HEK293 (cell line): ENCODE data around the gene CYBRD1.
A peak's percentile ranks its signal among the peaks of the same experiment; 100 is the strongest.

ENCODE experiments used
- CTCF ChIA-PET: fragments of 350-600 bp; formaldehyde crosslinking; extraction: SDS; loops from one replicate; lab custom pipeline; 2021; ENCODE audit warnings: antibody characterized with exemption; lab: Yijun Ruan, JAX
- POLR2A ChIA-PET: fragments of 300-600 bp; formaldehyde crosslinking; extraction: SDS; loops from one replicate; lab custom pipeline; 2020; ENCODE audit warnings: antibody characterized with exemption, inconsistent platforms; lab: Yijun Ruan, JAX
- H3K27ac ChIP-seq: fragments of 200-500 bp; sonication (Bioruptor generic); 2 replicates; pipeline ENCODE4 v1.5.1; 2014; ENCODE audit warnings: low read depth, low read length, control low read depth, inconsistent platforms; ENCODE audit errors: extremely low read depth
- H3K36me3 ChIP-seq, 2 experiments: fragments of 200-500 bp in 1 of 2; sonication (Bioruptor generic) in 1 of 2; 1 replicate in 1 of 2; 2 replicates in 1 of 2; pipeline ENCODE4 v1.5.1; 2014 to 2017; ENCODE audit warnings: inconsistent platforms in 2 of 2, low read length in 2 of 2; ENCODE audit not compliant: control insufficient read depth in 2 of 2, insufficient read depth in 1 of 2
- H3K4me1 ChIP-seq: fragments of 200-500 bp; sonication (Bioruptor generic); 2 replicates; pipeline ENCODE4 v1.5.1; 2014; ENCODE audit warnings: mild to moderate bottlenecking, low read length, inconsistent platforms; ENCODE audit not compliant: control insufficient read depth, insufficient read depth
- H3K4me3 ChIP-seq: 2 replicates; pipeline ENCODE4 v1.5.1; 2011; ENCODE audit warnings: low read depth, mild to moderate bottlenecking, control low read depth, low read length, moderate library complexity
- H3K9me3 ChIP-seq: fragments of 200-500 bp; sonication (Bioruptor generic); 2 replicates; pipeline ENCODE4 v1.5.1; 2014; ENCODE audit warnings: low read depth, low read length, inconsistent platforms; ENCODE audit not compliant: control insufficient read depth, insufficient read depth
- RBAK ChIP-seq: fragments of 450-650 bp; formaldehyde crosslinking; IDR thresholded peaks from 2 replicates; pipeline ENCODE4 v1.5.1; 2016; ENCODE audit warnings: missing biosample characterization, missing genetic modification characterization
- REST ChIP-seq: fragments of 450-650 bp; formaldehyde crosslinking; IDR thresholded peaks from 2 replicates; pipeline ENCODE4 v1.5.1; 2016; ENCODE audit warnings: missing biosample characterization, missing genetic modification characterization
- SETDB1 ChIP-seq: IDR thresholded peaks from one replicate; pipeline ENCODE4 v1.6.1; 2017; ENCODE audit warnings: mild to moderate bottlenecking, low read length, moderate library complexity, mixed read lengths; ENCODE audit not compliant: insufficient read length
- TCF7L2 ChIP-seq: IDR thresholded peaks from 2 replicates; pipeline ENCODE4 v1.6.1; 2011; ENCODE audit warnings: low read depth, mild to moderate bottlenecking, inconsistent platforms, low read length, moderate library complexity, borderline replicate concordance
- YY1 ChIP-seq: fragments of 450-650 bp; formaldehyde crosslinking; IDR thresholded peaks from 2 replicates; pipeline ENCODE4 v1.5.1; 2018; ENCODE audit warnings: missing biosample characterization, missing genetic modification characterization
- ZBTB17 ChIP-seq: fragments of 450-650 bp; formaldehyde crosslinking; IDR thresholded peaks from 2 replicates; pipeline ENCODE4 v1.5.1; 2016; ENCODE audit warnings: missing biosample characterization, missing genetic modification characterization
- ZBTB44 ChIP-seq: fragments of 450-650 bp; IDR thresholded peaks from 2 replicates; pipeline ENCODE4 v1.5.1; 2018; ENCODE audit warnings: missing biosample characterization, mild to moderate bottlenecking, missing genetic modification characterization
- ZBTB6 ChIP-seq: fragments of 450-650 bp; formaldehyde crosslinking; IDR thresholded peaks from 2 replicates; pipeline ENCODE4 v1.5.1; 2017; ENCODE audit warnings: missing biosample characterization, missing genetic modification characterization
- ZBTB7A ChIP-seq: fragments of 450-650 bp; formaldehyde crosslinking; IDR thresholded peaks from 2 replicates; pipeline ENCODE4 v1.5.1; 2016; ENCODE audit warnings: low read depth, missing biosample characterization, missing genetic modification characterization
- ZBTB8A ChIP-seq: fragments of 450-650 bp; formaldehyde crosslinking; IDR thresholded peaks from 2 replicates; pipeline ENCODE4 v1.5.1; 2016; ENCODE audit warnings: missing biosample characterization, missing genetic modification characterization
- ZNF26 ChIP-seq: fragments of 450-650 bp; formaldehyde crosslinking; IDR thresholded peaks from 2 replicates; pipeline ENCODE4 v1.5.1; 2016; ENCODE audit warnings: missing biosample characterization, missing genetic modification characterization
- ZNF274 ChIP-seq, 2 experiments: fragments of 200-500 bp in 1 of 2; fragments of 450-650 bp in 1 of 2; sonication (Bioruptor generic) in 1 of 2; formaldehyde crosslinking in 1 of 2; IDR thresholded peaks; 2 replicates each; pipeline versions ENCODE4 v1.5.1 to v1.6.1; 2014 to 2016; ENCODE audit warnings: borderline replicate concordance in 1 of 2, inconsistent platforms in 1 of 2, low read length in 1 of 2, missing biosample characterization in 1 of 2, missing genetic modification characterization in 1 of 2
- ZNF280C ChIP-seq: fragments of 450-650 bp; formaldehyde crosslinking; IDR thresholded peaks from 2 replicates; pipeline ENCODE4 v1.5.1; 2016; ENCODE audit warnings: missing biosample characterization, missing genetic modification characterization
- ZNF561 ChIP-seq: fragments of 450-650 bp; IDR thresholded peaks from 2 replicates; pipeline ENCODE4 v1.5.1; 2018; ENCODE audit warnings: missing biosample characterization, missing genetic modification characterization, borderline replicate concordance
- ZNF624 ChIP-seq: fragments of 450-650 bp; formaldehyde crosslinking; IDR thresholded peaks from 2 replicates; pipeline ENCODE4 v1.5.1; 2017; ENCODE audit warnings: missing biosample characterization, missing genetic modification characterization
- ZNF654 ChIP-seq: fragments of 450-650 bp; formaldehyde crosslinking; IDR thresholded peaks from 2 replicates; pipeline ENCODE4 v1.5.1; 2016; ENCODE audit warnings: low read depth, missing biosample characterization, missing genetic modification characterization
- ZNF664 ChIP-seq: fragments of 450-650 bp; formaldehyde crosslinking; IDR thresholded peaks from 2 replicates; pipeline ENCODE4 v1.5.1; 2016; ENCODE audit warnings: missing biosample characterization, missing genetic modification characterization
- ZNF785 ChIP-seq: fragments of 450-650 bp; formaldehyde crosslinking; IDR thresholded peaks from 2 replicates; pipeline ENCODE4 v1.5.1; 2016; ENCODE audit warnings: missing biosample characterization, missing genetic modification characterization

The CYBRD1 gene

GRCh38 chr2:171574149-171574795 lies 52.0 kb downstream of the CYBRD1 start (continued):
- TF ChIP-seq ZNF654 (tag by site-specific recombination) = peak; percentile 79
- no peak for TF ChIP-seq ZNF274 (IDR thresholded peaks at IDR 0.05; ENCODE audit: low read length)
- TF ChIP-seq ZNF274 (tag by site-specific recombination; IDR thresholded peaks at IDR 0.05; ENCODE audit: borderline replicate concordance) = no peak
- no peak for TF ChIP-seq SETDB1
- no peak for TF ChIP-seq ZNF785
- TF ChIP-seq YY1 (tag by site-specific recombination) = no peak
- no peak for TF ChIP-seq TCF7L2
- TF ChIP-seq ZNF26 (tag by site-specific recombination) = no peak
- no peak for TF ChIP-seq ZBTB6 (tag by site-specific recombination)
- peak; percentile 50; the same call in 1 of the 2 replicates for TF ChIP-seq REST (tag by site-specific recombination)
- no peak for TF ChIP-seq ZNF561
- TF ChIP-seq ZNF280C = no peak
- TF ChIP-seq, all 188 proteins: peak for 4

- Histone ChIP-seq H3K9me3 (no peaks in the 10 kb centered on the region), H3K4me3 (no peak overlapping the region), H3K4me1 (no peaks in the 10 kb centered on the region), H3K27ac (no peak overlapping the region), H3K36me3 (no peaks in the 10 kb centered on the region)
- ChIA-PET POLR2A (no interaction called here), CTCF (interaction anchor here (0.5 to 1.4 kb wide), 6 partner anchors 97 to 909 kb away, joined by 3 to 6 read pairs (median 3); no protein-coding TSS in a partner anchor)
- TF ChIP-seq ZNF274 (IDR thresholded peaks at IDR 0.05; ENCODE audit: low read length) (no peak), ZNF274 (tag by site-specific recombination; IDR thresholded peaks at IDR 0.05; ENCODE audit: borderline replicate concordance) (no peak), ZBTB17 (tag by site-specific recombination) (no peak), ZBTB7A (tag by site-specific recombination) (no peak), ZBTB44 (tag by site-specific recombination) (no peak), ZNF664 (tag by site-specific recombination) (no peak), RBAK (tag by site-specific recombination) (no peak), ZNF624 (tag by site-specific recombination) (no peak), ZBTB8A (no peak)
These were observed 53.3 kb downstream of the CYBRD1 start for GRCh38 chr2:171575606-171576005.
